Tibial nerve (tissue), 3 donors: ENCODE data around the gene PRKAR1B.

ENCODE experiments used
- CTCF ChIP-seq, 5 experiments: fragments of 200-600 bp in 3 of 5; fragments of 450-650 bp in 2 of 5; sonication (generic) in 3 of 5; IDR thresholded peaks; one replicate each; pipeline ENCODE4 v1.5.1; 2016 to 2019; ENCODE audit warnings: antibody characterized with exemption in 5 of 5, mild to moderate bottlenecking in 3 of 5, moderate library complexity in 2 of 5
- POLR2A ChIP-seq, 2 donors: fragments of 450-650 bp; IDR thresholded peaks; one replicate each; pipeline ENCODE4 v1.6.1; 2017; ENCODE audit warnings: antibody characterized with exemption in 2 of 2, mild to moderate bottlenecking in 2 of 2, moderate library complexity in 2 of 2

- TF ChIP-seq CTCF (IDR thresholded peaks at IDR 0.05): no peak
- TF ChIP-seq POLR2A (IDR thresholded peaks at IDR 0.05): no peak
Measured at GRCh38 chr7:716222-716621, 10.9 kb downstream of the PRKAR1B start.
